ENCODE results near the gene GRAP2. TPM values are rescaled to one million over a fixed set of nuclear protein-coding genes. Genes with fewer than 3 reads are reported as not detected.

Gene GRAP2
- total RNA-seq, 1 experiment from 2014 or later = 0.42 TPM

- H3K4me1 ChIP-seq (ENCODE audit: control insufficient read depth in 1 of 2, insufficient read depth in 2 of 2, low read length in 2 of 2) = peaks cover 0 to 5% of the 10 kb centered on the region in 2 experiments; a peak in 1 of 4 replicates
- no peaks in the 10 kb centered on the region for H4K20me1 ChIP-seq (ENCODE audit: insufficient read depth)
- no peaks in the 10 kb centered on the region for H3K9me3 ChIP-seq (ENCODE audit: control insufficient read depth in 1 of 2, insufficient read depth in 1 of 2, low read depth in 1 of 2, low read length in 2 of 2)
- peaks cover 44% of the 10 kb centered on the region for H3K27me3 ChIP-seq (ENCODE audit: insufficient read depth, low read length)
- DNase-seq (ENCODE audit: low read depth, low spot score) (no peak), ATAC-seq (no peak)
- H3K79me2 ChIP-seq (ENCODE audit: insufficient read depth, low read length) = no peaks in the 10 kb centered on the region
- intact Hi-C loops (cut with micrococcal nuclease) = no loop called here
- no peak overlapping the region for H3K4me3 ChIP-seq (replicated peaks in 1 of 2; ENCODE audit: low read depth in 1 of 2, low read length in 2 of 2)
- no peak for TF ChIP-seq YY1 (IDR thresholded peaks at IDR 0.05; ENCODE audit: extremely low read depth, insufficient replicate concordance, low read depth, low read length)
- TF ChIP-seq EZH2 (IDR thresholded peaks at IDR 0.05) = no peak
- no peak for TF ChIP-seq ZNF274 (IDR thresholded peaks at IDR 0.05; ENCODE audit: low read depth, low read length)
- no peak for TF ChIP-seq EZH2phosphoT487 (IDR thresholded peaks at IDR 0.05; ENCODE audit: borderline replicate concordance)
- TF ChIP-seq RAD21 (IDR thresholded peaks at IDR 0.05; ENCODE audit: low read depth) = no peak
- TF ChIP-seq REST (IDR thresholded peaks at IDR 0.05; ENCODE audit: low read depth) = no peak
- no peak for TF ChIP-seq ZFX (IDR thresholded peaks at IDR 0.05)
- no peak for TF ChIP-seq SRF (IDR thresholded peaks at IDR 0.05; ENCODE audit: low read depth)
- TF ChIP-seq FOSL1 (IDR thresholded peaks at IDR 0.05; ENCODE audit: low read depth) = no peak
- TF ChIP-seq POLR2AphosphoS5 (IDR thresholded peaks at IDR 0.05; ENCODE audit: low read depth, low read length) = no peak
- no peak for TF ChIP-seq ZBTB33 (IDR thresholded peaks at IDR 0.05; ENCODE audit: extremely low read depth, insufficient replicate concordance, low read length)
- TF ChIP-seq, protein P1, sequence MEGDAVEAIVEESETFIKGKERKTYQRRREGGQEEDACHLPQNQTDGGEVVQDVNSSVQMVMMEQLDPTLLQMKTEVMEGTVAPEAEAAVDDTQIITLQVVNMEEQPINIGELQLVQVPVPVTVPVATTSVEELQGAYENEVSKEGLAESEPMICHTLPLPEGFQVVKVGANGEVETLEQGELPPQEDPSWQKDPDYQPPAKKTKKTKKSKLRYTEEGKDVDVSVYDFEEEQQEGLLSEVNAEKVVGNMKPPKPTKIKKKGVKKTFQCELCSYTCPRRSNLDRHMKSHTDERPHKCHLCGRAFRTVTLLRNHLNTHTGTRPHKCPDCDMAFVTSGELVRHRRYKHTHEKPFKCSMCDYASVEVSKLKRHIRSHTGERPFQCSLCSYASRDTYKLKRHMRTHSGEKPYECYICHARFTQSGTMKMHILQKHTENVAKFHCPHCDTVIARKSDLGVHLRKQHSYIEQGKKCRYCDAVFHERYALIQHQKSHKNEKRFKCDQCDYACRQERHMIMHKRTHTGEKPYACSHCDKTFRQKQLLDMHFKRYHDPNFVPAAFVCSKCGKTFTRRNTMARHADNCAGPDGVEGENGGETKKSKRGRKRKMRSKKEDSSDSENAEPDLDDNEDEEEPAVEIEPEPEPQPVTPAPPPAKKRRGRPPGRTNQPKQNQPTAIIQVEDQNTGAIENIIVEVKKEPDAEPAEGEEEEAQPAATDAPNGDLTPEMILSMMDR (IDR thresholded peaks at IDR 0.05 in 2 of 3, conservative IDR thresholded peaks at IDR 0.05 in 1 of 3; ENCODE audit: borderline replicate concordance in 1 of 3, insufficient read depth in 1 of 3, low read depth in 2 of 3, low read length in 2 of 3) = no peak
- no peak for TF ChIP-seq SIN3A (IDR thresholded peaks at IDR 0.05; ENCODE audit: low read depth)
- TF ChIP-seq POLR2A (IDR thresholded peaks at IDR 0.05; ENCODE audit: borderline replicate concordance, extremely low read depth, insufficient read depth, insufficient read length) = no peak
- no peak for TF ChIP-seq CEBPB (IDR thresholded peaks at IDR 0.05; ENCODE audit: low read depth)
- TF ChIP-seq SP1 (IDR thresholded peaks at IDR 0.05; ENCODE audit: low read depth) = no peak
- TF ChIP-seq, protein P2, sequence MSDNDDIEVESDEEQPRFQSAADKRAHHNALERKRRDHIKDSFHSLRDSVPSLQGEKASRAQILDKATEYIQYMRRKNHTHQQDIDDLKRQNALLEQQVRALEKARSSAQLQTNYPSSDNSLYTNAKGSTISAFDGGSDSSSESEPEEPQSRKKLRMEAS (IDR thresholded peaks at IDR 0.05) = no peak
- no peak for TF ChIP-seq ATF3 (IDR thresholded peaks at IDR 0.05)
- TF ChIP-seq JUND (IDR thresholded peaks at IDR 0.05) = no peak
- no peak overlapping the region for H3K9ac ChIP-seq (ENCODE audit: low read length)
- no peaks in the 10 kb centered on the region for H3K9me2 ChIP-seq (ENCODE audit: insufficient read depth)
- RAD21 ChIA-PET (ENCODE audit: low non-redundant PET in 1 of 2, low total read pairs in 2 of 2, uncharacterized antibody in 2 of 2, unreplicated experiment in 2 of 2) = no interaction called here
- CTCF ChIA-PET = no interaction called here
- BruUV-seq (replicated peaks) = no TSS peak
- no peaks in the 10 kb centered on the region for H3K36me3 ChIP-seq (ENCODE audit: control insufficient read depth in 1 of 2, insufficient read depth in 2 of 2, low read length in 2 of 2)
- no peak overlapping the region for H3K4me2 ChIP-seq (ENCODE audit: low read length)
- H3K27ac ChIP-seq (ENCODE audit: low read depth, low read length) = no peak overlapping the region
- no peak overlapping the region for H2AFZ ChIP-seq (ENCODE audit: low read depth, low read length, poor library complexity, severe bottlenecking)
- POLR2A ChIA-PET = no interaction called here
Measured at GRCh38 chr22:39851606-39852315, 49.1 kb upstream of the GRAP2 start.
